Measurements from ENCODE around the gene TNFAIP2. TPM values are rescaled to one million over a fixed set of nuclear protein-coding genes. Genes with fewer than 3 reads are reported as not detected.

TNFAIP2 gene
- polyA plus RNA-seq, 1 donor from 2014 or later: 1.8 TPM

GRCh38 chr14:103078860-103079587 is 44.2 kb upstream of the TNFAIP2 start:
- Histone ChIP-seq H3K27me3 (ENCODE audit: insufficient read depth, low read depth, low read length) (peaks cover 3% of the 10 kb centered on the region), H3K9me2 (ENCODE audit: insufficient read depth, low read length) (no peaks in the 10 kb centered on the region)

GRCh38 chr14:103081951-103082350 is 41.3 kb upstream of the TNFAIP2 start:
- Histone ChIP-seq H3K4me2 (ENCODE audit: low read length) (no peak overlapping the region), H3K27me3 (ENCODE audit: insufficient read depth, low read depth, low read length) (peaks cover 11% of the 10 kb centered on the region)

More at GRCh38 chr14:103078860-103079587, 44.2 kb upstream of the TNFAIP2 start:
- H4K20me1 ChIP-seq (ENCODE audit: insufficient read depth): no peaks in the 10 kb centered on the region
- H2AFZ ChIP-seq (ENCODE audit: low read depth, low read length): no peak overlapping the region
- no peaks in the 10 kb centered on the region for H3K9me3 ChIP-seq (ENCODE audit: low read length)
- H3K36me3 ChIP-seq (ENCODE audit: insufficient read depth, low read length): no peaks in the 10 kb centered on the region
- H3K79me2 ChIP-seq (replicated peaks; ENCODE audit: insufficient read depth, low read length): no peaks in the 10 kb centered on the region
- TF ChIP-seq SMC3 (conservative IDR thresholded peaks at IDR 0.05; ENCODE audit: poor library complexity) (no peak), RAD21 (conservative IDR thresholded peaks at IDR 0.05) (no peak), EZH2 (IDR thresholded peaks at IDR 0.05; ENCODE audit: borderline replicate concordance, insufficient read depth, low read length, poor library complexity, severe bottlenecking) (no peak), POLR2AphosphoS5 (IDR thresholded peaks at IDR 0.05) (no peak), REST (IDR thresholded peaks at IDR 0.05; ENCODE audit: borderline replicate concordance) (no peak)
- no peak overlapping the region for H3K4me2 ChIP-seq (ENCODE audit: low read length)
- H3K27ac ChIP-seq (ENCODE audit: low read length): no peak overlapping the region
- no peak overlapping the region for H3K4me3 ChIP-seq (ENCODE audit: low read length)
- no peak overlapping the region for H3K9ac ChIP-seq (ENCODE audit: low read length)
- no peaks in the 10 kb centered on the region for H3F3A ChIP-seq (ENCODE audit: insufficient read depth, low read length, poor library complexity, severe bottlenecking)

More at GRCh38 chr14:103081951-103082350, 41.3 kb upstream of the TNFAIP2 start:
- Histone ChIP-seq H3K36me3 (ENCODE audit: insufficient read depth, low read length) (no peaks in the 10 kb centered on the region), H3K9ac (ENCODE audit: low read length) (no peak overlapping the region), H3K9me2 (ENCODE audit: insufficient read depth, low read length) (no peaks in the 10 kb centered on the region), H3F3A (ENCODE audit: insufficient read depth, low read length, poor library complexity, severe bottlenecking) (no peaks in the 10 kb centered on the region), H3K9me3 (ENCODE audit: low read length) (no peaks in the 10 kb centered on the region), H3K79me2 (replicated peaks; ENCODE audit: insufficient read depth, low read length) (no peaks in the 10 kb centered on the region), H4K20me1 (ENCODE audit: insufficient read depth) (no peaks in the 10 kb centered on the region), H3K27ac (ENCODE audit: low read length) (no peak overlapping the region), H3K4me3 (ENCODE audit: low read length) (no peak overlapping the region), H2AFZ (ENCODE audit: low read depth, low read length) (no peak overlapping the region)
- TF ChIP-seq EZH2 (IDR thresholded peaks at IDR 0.05; ENCODE audit: borderline replicate concordance, insufficient read depth, low read length, poor library complexity, severe bottlenecking) (no peak), SMC3 (conservative IDR thresholded peaks at IDR 0.05; ENCODE audit: poor library complexity) (no peak), REST (IDR thresholded peaks at IDR 0.05; ENCODE audit: borderline replicate concordance) (no peak), EP300 (conservative IDR thresholded peaks at IDR 0.05; ENCODE audit: poor library complexity, severe bottlenecking) (no peak), TAF1 (IDR thresholded peaks at IDR 0.05; ENCODE audit: low read depth) (no peak), POLR2AphosphoS5 (IDR thresholded peaks at IDR 0.05) (no peak), MXI1 (conservative IDR thresholded peaks at IDR 0.05; ENCODE audit: poor library complexity, severe bottlenecking) (no peak), CTCF (IDR thresholded peaks at IDR 0.05; ENCODE audit: poor library complexity, severe bottlenecking) (no peak), RAD21 (conservative IDR thresholded peaks at IDR 0.05) (no peak)
